Breast epithelium (tissue), 4 donors: ENCODE results near the gene AIG1. TPM values are rescaled to one million over a fixed set of nuclear protein-coding genes. Genes with fewer than 3 reads are reported as not detected.

Source experiments
- DNase-seq, 2 donors: peaks; one replicate each; pipeline ENCODE4 v3.0.0-alpha.2; 2019; ENCODE audit warnings: low spot score in 2 of 2
- H3K27ac ChIP-seq, 2 donors: fragments of 200-600 bp; sonication (generic) in 1 of 2; one replicate each; pipeline ENCODE4 v1.5.1; 2016 to 2019; ENCODE audit warnings: mild to moderate bottlenecking in 1 of 2
- H3K27me3 ChIP-seq, 2 donors: fragments of 200-600 bp; sonication (generic) in 1 of 2; one replicate each; pipeline versions ENCODE4 v1.5.1 to v1.6.0; 2017 to 2019; ENCODE audit warnings: control low read depth in 1 of 2, mild to moderate bottlenecking in 1 of 2
- H3K36me3 ChIP-seq: fragments of 200-600 bp; one replicate; pipeline ENCODE4 v1.5.1; 2019
- H3K4me1 ChIP-seq, 2 donors: fragments of 200-600 bp; sonication (generic); one replicate each; pipeline ENCODE4 v1.5.1; 2016 to 2019; ENCODE audit warnings: control low read depth in 1 of 2
- H3K4me3 ChIP-seq, 3 donors: fragments of 200-600 bp; sonication (generic); 1 replicate in 2 of 3; 2 replicates in 1 of 3; pipeline ENCODE4 v1.5.1; 2016 to 2019; ENCODE audit warnings: mild to moderate bottlenecking in 3 of 3, moderate library complexity in 2 of 3
- H3K9me3 ChIP-seq, 2 donors: fragments of 200-600 bp; sonication (generic) in 1 of 2; one replicate each; pipeline ENCODE4 v1.5.1; 2016 to 2019; ENCODE audit warnings: control low read depth in 1 of 2
- CTCF ChIP-seq, 3 donors: fragments of 450-650 bp; IDR thresholded peaks; one replicate each; pipeline ENCODE4 v1.5.1; 2016 to 2017; ENCODE audit warnings: antibody characterized with exemption in 3 of 3, mild to moderate bottlenecking in 3 of 3, moderate library complexity in 3 of 3
- POLR2A ChIP-seq: fragments of 450-650 bp; IDR thresholded peaks from one replicate; pipeline ENCODE4 v1.6.1; 2016; ENCODE audit warnings: antibody characterized with exemption, mild to moderate bottlenecking, moderate library complexity
- POLR2AphosphoS5 ChIP-seq, 3 donors: sonication (generic); formaldehyde crosslinking; IDR thresholded peaks; one replicate each; pipeline ENCODE4 v1.6.1; 2017; ENCODE audit warnings: antibody characterized with exemption in 3 of 3
- intact Hi-C: fragments of 100-400 bp; cut with DNase I; formaldehyde crosslinking; loops from one replicate; pipeline ENCODE4 v1.15.1; 2023; ENCODE audit warnings: low total_unique reads
- total RNA-seq, 3 donors: library from RNA; depleted of rRNA; stranded (reverse); fragments of >200 nt; gene quantifications; one replicate each; pipeline ENCODE4 v1.1.0, GENCODE V29; 2016

The AIG1 gene
- total RNA-seq, 3 donors from 2014 or later: 43.0 to 53.6 (median 44.2) TPM

DNA sequence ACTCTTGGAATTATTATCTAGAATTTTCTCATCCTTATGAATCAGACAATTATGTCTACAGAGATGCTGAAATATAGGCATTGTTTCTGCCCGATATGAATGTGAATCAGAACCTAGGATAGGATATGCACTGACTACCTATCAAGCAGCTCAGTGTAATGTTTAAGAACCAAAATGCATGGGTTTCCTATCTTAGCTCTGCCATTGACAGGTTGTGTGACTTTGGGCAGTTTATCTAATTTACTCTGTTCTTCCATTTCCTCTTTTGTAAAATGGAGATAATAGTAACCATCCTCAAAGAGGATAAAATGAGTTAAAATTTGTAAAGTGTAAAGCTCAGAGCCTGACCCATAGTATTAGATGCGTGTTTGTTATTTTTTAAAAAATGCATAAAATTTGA, 10.2 kb upstream of the AIG1 start:
- no peak overlapping the region for H3K27ac ChIP-seq
- H3K4me1 ChIP-seq: no peaks in the 10 kb centered on the region
- no peak for DNase-seq
- no peaks in the 10 kb centered on the region for H3K27me3 ChIP-seq
- intact Hi-C loops: no loop called here
- TF ChIP-seq POLR2AphosphoS5 (IDR thresholded peaks at IDR 0.05) (no peak), POLR2A (no peak), CTCF (IDR thresholded peaks at IDR 0.05) (no peak)
- no peaks in the 10 kb centered on the region for H3K36me3 ChIP-seq
- no peak overlapping the region for H3K4me3 ChIP-seq
- no peaks in the 10 kb centered on the region for H3K9me3 ChIP-seq

DNA sequence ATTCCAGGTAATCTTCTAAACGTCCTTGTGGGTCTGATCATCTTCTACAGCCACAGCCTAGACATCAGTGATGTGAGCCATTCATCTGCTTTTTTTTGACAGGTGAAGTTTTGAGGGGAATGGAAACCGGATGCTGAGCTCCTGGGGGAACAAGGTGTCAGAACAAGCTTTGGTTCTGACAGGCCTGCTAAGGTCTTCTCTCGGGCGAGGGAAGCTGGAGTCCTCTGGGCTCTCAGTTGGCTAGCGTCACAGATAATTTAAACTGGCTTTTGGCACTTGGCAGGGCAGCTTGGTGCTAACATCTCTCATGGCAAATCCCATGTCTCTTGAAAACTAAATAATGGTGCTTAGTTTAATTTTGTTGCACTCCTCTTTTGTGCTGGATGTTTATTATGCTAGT, 8.4 kb upstream of the AIG1 start:
- Histone ChIP-seq H3K27me3 (no peaks in the 10 kb centered on the region), H3K36me3 (no peaks in the 10 kb centered on the region), H3K9me3 (no peaks in the 10 kb centered on the region), H3K4me3 (no peak overlapping the region), H3K4me1 (no peaks in the 10 kb centered on the region), H3K27ac (no peak overlapping the region)
- DNase-seq: no peak
- intact Hi-C loops: no loop called here
- TF ChIP-seq POLR2AphosphoS5 (IDR thresholded peaks at IDR 0.05): no peak
- TF ChIP-seq CTCF (IDR thresholded peaks at IDR 0.05): no peak
- no peak for TF ChIP-seq POLR2A

DNA sequence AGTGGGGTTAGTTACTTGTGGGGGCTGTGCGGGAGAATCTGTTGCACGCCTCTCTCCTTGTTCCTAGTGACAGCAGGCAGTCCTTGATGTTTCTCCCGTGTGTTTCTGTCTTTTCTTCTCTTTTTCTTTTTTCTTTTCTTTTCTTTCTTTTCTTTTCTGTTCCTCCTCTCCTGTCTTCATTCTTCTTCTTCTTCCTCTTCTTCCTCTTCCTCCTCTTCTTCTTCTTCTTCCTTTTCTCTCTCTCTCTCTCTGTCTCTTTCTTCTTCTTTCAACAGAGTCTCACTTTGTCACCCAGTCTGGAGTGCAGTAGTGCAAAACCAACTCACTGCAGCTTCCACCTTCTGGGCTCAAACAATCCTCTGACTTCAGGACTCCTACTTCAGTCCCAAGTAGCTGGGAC, 6.8 kb upstream of the AIG1 start:
- intact Hi-C loops: no loop called here
- no peak for DNase-seq

GRCh38 chr6:143054329-143054728, 6.4 kb upstream of the AIG1 start:
- Histone ChIP-seq H3K36me3 (no peaks in the 10 kb centered on the region), H3K4me1 (no peaks in the 10 kb centered on the region), H3K9me3 (no peaks in the 10 kb centered on the region), H3K4me3 (no peak overlapping the region), H3K27ac (no peak overlapping the region), H3K27me3 (no peaks in the 10 kb centered on the region)
- TF ChIP-seq POLR2A: no peak
- no peak for TF ChIP-seq CTCF (IDR thresholded peaks at IDR 0.05)
- no peak for TF ChIP-seq POLR2AphosphoS5 (IDR thresholded peaks at IDR 0.05)
- DNase-seq: no peak
- intact Hi-C loops: no loop called here

More for the DNA sequence above, 6.8 kb upstream of the AIG1 start:
- Histone ChIP-seq H3K4me1 (no peaks in the 10 kb centered on the region), H3K27me3 (no peaks in the 10 kb centered on the region), H3K27ac (no peak overlapping the region), H3K36me3 (no peaks in the 10 kb centered on the region), H3K4me3 (no peak overlapping the region), H3K9me3 (no peaks in the 10 kb centered on the region)
- TF ChIP-seq CTCF (IDR thresholded peaks at IDR 0.05) (no peak), POLR2A (no peak), POLR2AphosphoS5 (IDR thresholded peaks at IDR 0.05) (no peak)

GRCh38 chr6:143055213-143055612, 5.5 kb upstream of the AIG1 start:
- H3K27ac ChIP-seq: no peak overlapping the region
- intact Hi-C loops: no loop called here
- DNase-seq: no peak
- H3K4me3 ChIP-seq: no peak overlapping the region
- no peaks in the 10 kb centered on the region for H3K27me3 ChIP-seq
- no peak for TF ChIP-seq POLR2AphosphoS5 (IDR thresholded peaks at IDR 0.05)
- no peak for TF ChIP-seq CTCF (IDR thresholded peaks at IDR 0.05)
- no peak for TF ChIP-seq POLR2A
- H3K9me3 ChIP-seq: no peaks in the 10 kb centered on the region
- no peaks in the 10 kb centered on the region for H3K36me3 ChIP-seq
- no peaks in the 10 kb centered on the region for H3K4me1 ChIP-seq
